GM11168 (cell line): ENCODE data around the gene ZDHHC14.

Source experiments
- in situ Hi-C: fragments of 300-500 bp; cut with MboI; formaldehyde crosslinking; loops from one replicate; pipeline ENCODE4 v1.12.0; 2022; ENCODE audit warnings: low sequenced_read_pairs; ENCODE audit not compliant: unreplicated experiment

Gene ZDHHC14

GRCh38 chr6:157649311-157650260, 268.6 kb downstream of the ZDHHC14 start:
- in situ Hi-C loops = no loop called here

- in situ Hi-C loops = no loop called here
These were observed 269.3 kb downstream of the ZDHHC14 start for GRCh38 chr6:157650261-157650640.

- in situ Hi-C loops = no loop called here
These were observed 269.8 kb downstream of the ZDHHC14 start for GRCh38 chr6:157650801-157651200.

- in situ Hi-C loops = no loop called here
These were observed 270.9 kb downstream of the ZDHHC14 start for GRCh38 chr6:157651731-157652490.

- in situ Hi-C loops = no loop called here
These were observed 271.8 kb downstream of the ZDHHC14 start for GRCh38 chr6:157652601-157653363.

- in situ Hi-C loops = no loop called here
These were observed 272.5 kb downstream of the ZDHHC14 start for GRCh38 chr6:157653521-157653920.

- in situ Hi-C loops = no loop called here
These were observed 274.1 kb downstream of the ZDHHC14 start for GRCh38 chr6:157655139-157655538.

GRCh38 chr6:157656437-157656997, 275.5 kb downstream of the ZDHHC14 start:
- in situ Hi-C loops = no loop called here

GRCh38 chr6:157657754-157658153, 276.8 kb downstream of the ZDHHC14 start:
- in situ Hi-C loops = no loop called here

GRCh38 chr6:157658301-157658700, 277.3 kb downstream of the ZDHHC14 start:
- in situ Hi-C loops = no loop called here

- in situ Hi-C loops = loop anchor here (10.0 kb wide), 1 partner anchor 345 kb away; no protein-coding TSS in a partner anchor
These were observed 278.7 kb downstream of the ZDHHC14 start for GRCh38 chr6:157659536-157660271.

GRCh38 chr6:157660414-157660813, 279.4 kb downstream of the ZDHHC14 start:
- in situ Hi-C loops = loop anchor here (10.0 kb wide), 1 partner anchor 346 kb away; no protein-coding TSS in a partner anchor

GRCh38 chr6:157661652-157662051, 280.7 kb downstream of the ZDHHC14 start:
- in situ Hi-C loops = loop anchor here (10.0 kb wide), 1 partner anchor 347 kb away; no protein-coding TSS in a partner anchor

GRCh38 chr6:157663261-157663660, 282.3 kb downstream of the ZDHHC14 start:
- in situ Hi-C loops = loop anchor here (10.0 kb wide), 1 partner anchor 348 kb away; no protein-coding TSS in a partner anchor

GRCh38 chr6:157665180-157665579, 284.2 kb downstream of the ZDHHC14 start:
- in situ Hi-C loops = loop anchor here (10.0 kb wide), 1 partner anchor 350 kb away; no protein-coding TSS in a partner anchor

GRCh38 chr6:157666729-157667128, 285.7 kb downstream of the ZDHHC14 start:
- in situ Hi-C loops = loop anchor here (10.0 kb wide), 1 partner anchor 352 kb away; no protein-coding TSS in a partner anchor

GRCh38 chr6:157667211-157668008, 286.4 kb downstream of the ZDHHC14 start:
- in situ Hi-C loops = loop anchor here (10.0 kb wide), 1 partner anchor 353 kb away; no protein-coding TSS in a partner anchor

GRCh38 chr6:157668009-157668401, 287.0 kb downstream of the ZDHHC14 start:
- in situ Hi-C loops = loop anchor here (10.0 kb wide), 1 partner anchor 353 kb away; no protein-coding TSS in a partner anchor
